Heart left ventricle (tissue), 16 donors: ENCODE measurements around the gene AFG3L2. TPM values are rescaled to one million over a fixed set of nuclear protein-coding genes. Genes with fewer than 3 reads are reported as not detected.

ENCODE experiments used
- ATAC-seq, 4 donors: fragments of 200-7000 bp; cut with Tn5 transposase; one replicate each; pipeline ENCODE4 v1.9.1; 2020 to 2022; ENCODE audit warnings: moderate library complexity in 4 of 4, mild to moderate bottlenecking in 3 of 4, moderate number of reproducible peaks in 1 of 4
- DNase-seq, 5 donors: peaks; one replicate each; pipeline ENCODE4 v3.0.0-alpha.2; 2020
- H3K27ac ChIP-seq, 12 donors: fragments of 200-600 bp; sonication (generic) in 4 of 12; one replicate each; pipeline versions ENCODE4 v1.5.0 to v1.8.0; 2016 to 2022; ENCODE audit warnings: mild to moderate bottlenecking in 2 of 12
- H3K27me3 ChIP-seq, 9 donors: fragments of 200-600 bp; sonication (generic) in 2 of 9; one replicate each; pipeline versions ENCODE4 v1.5.1 to v1.8.0; 2016 to 2022; ENCODE audit warnings: mild to moderate bottlenecking in 3 of 9
- H3K36me3 ChIP-seq, 9 donors: fragments of 200-600 bp; sonication (generic) in 2 of 9; one replicate each; pipeline versions ENCODE4 v1.5.0 to v1.8.0; 2018 to 2022; ENCODE audit warnings: mild to moderate bottlenecking in 2 of 9
- H3K4me1 ChIP-seq, 12 donors: fragments of 200-600 bp; sonication (generic) in 4 of 12; one replicate each; pipeline versions ENCODE4 v1.5.0 to v1.8.0; 2016 to 2022; ENCODE audit warnings: mild to moderate bottlenecking in 3 of 12
- H3K4me3 ChIP-seq, 12 donors: fragments of 200-600 bp; sonication (generic) in 4 of 12; one replicate each; pipeline versions ENCODE4 v1.5.0 to v1.8.0; 2017 to 2022; ENCODE audit warnings: mild to moderate bottlenecking in 9 of 12, moderate library complexity in 4 of 12
- H3K9me3 ChIP-seq, 12 donors: fragments of 200-600 bp; sonication (generic) in 4 of 12; one replicate each; pipeline versions ENCODE4 v1.5.0 to v1.8.0; 2016 to 2022; ENCODE audit warnings: mild to moderate bottlenecking in 1 of 12
- POLR2A ChIP-seq, 2 donors: fragments of 450-650 bp; IDR thresholded peaks; one replicate each; pipeline ENCODE4 v1.6.1; 2017; ENCODE audit warnings: antibody characterized with exemption in 2 of 2, mild to moderate bottlenecking in 2 of 2, moderate library complexity in 2 of 2
- WGBS, 4 donors: extraction: QIAGEN DNeasy Blood & Tissue Kit in 2 of 4; methylation state at CpG; one replicate each; pipeline versions ENCODE4 v1.1.5 to v1.1.7; 2013 to 2018; 5-methylcytosine and 5-hydroxymethylcytosine counted together
- intact Hi-C, 10 donors: fragments of 100-400 bp; cut with DNase I; formaldehyde crosslinking; loops; one replicate each; pipeline versions ENCODE4 v1.11.1 to v1.14.2; 2022
- polyA plus RNA-seq, 2 donors: library from polyadenylated mRNA; stranded (reverse); fragments of 200-250 nt; gene quantifications; one replicate each; pipeline ENCODE4 v1.2.3, GENCODE V29; 2013
- total RNA-seq, 9 donors: library from RNA; depleted of rRNA in 2 of 9; stranded (reverse); fragments of >200 nt in 2 of 9; fragmentation: NEBNext Ultra II Directional in 3 of 9; extraction: Animal tissue kit (Norgen Biotek cat#: 25700) in 3 of 9; gene quantifications; one replicate each; pipeline versions ENCODE4 v1.1.0 to v1.2.4, GENCODE V29; 2016 to 2023
- TF ChIP-seq, protein P1 (sequence below), 12 donors: fragments of 200-600 bp; sonication (generic) in 4 of 12; IDR thresholded peaks; one replicate each; pipeline versions ENCODE4 v1.5.0 to v1.8.0; 2018 to 2022; ENCODE audit warnings: antibody characterized with exemption in 12 of 12, mild to moderate bottlenecking in 5 of 12
- donor health status: ischemic (EF 13 %, LVEDD 7.1; RV severe dilation, severe dysfunction).
- donor health status: healthy with polysubstance abuse.
- donor health status: DM: no; HTN: yes; CAD: no.
- donor health status: DM: no; HTN: no; CAD: no.
- donor health status: ischemic (EF 25% LVEDD 6.9; RV normal size, moderate dysfunction).
- donor health status: ischemic (EF 25% LVEDD 5.7; RV mildly dilated, moderate dysfunction).
- donor health status: healthy.
- donor health status: DM: yes; HTN: yes; CAD: no.
- donor health status: ischemic (EF 35%, LVEDD 5.7; RV mildly dilated, moderate dysfunction).
- donor health status: nonischemic (EF 11% LVEDD 7.7; RV severe dilation, severe dysfunction).
- donor health status: DM: yes; HTN: yes; CAD: no.
- donor health status: PGD.
- donor health status: ischemic (EF 29% LVEDD 5.4; RV normal size, mild dysfunction).
- donor health status: nonischemic (EF 23%, LVEDD 6.1; RV moderate dilation, normal function).

AFG3L2 gene
- total and polyA plus RNA-seq, 11 donors: 59.9 to 174 (median 138) TPM

DNA sequence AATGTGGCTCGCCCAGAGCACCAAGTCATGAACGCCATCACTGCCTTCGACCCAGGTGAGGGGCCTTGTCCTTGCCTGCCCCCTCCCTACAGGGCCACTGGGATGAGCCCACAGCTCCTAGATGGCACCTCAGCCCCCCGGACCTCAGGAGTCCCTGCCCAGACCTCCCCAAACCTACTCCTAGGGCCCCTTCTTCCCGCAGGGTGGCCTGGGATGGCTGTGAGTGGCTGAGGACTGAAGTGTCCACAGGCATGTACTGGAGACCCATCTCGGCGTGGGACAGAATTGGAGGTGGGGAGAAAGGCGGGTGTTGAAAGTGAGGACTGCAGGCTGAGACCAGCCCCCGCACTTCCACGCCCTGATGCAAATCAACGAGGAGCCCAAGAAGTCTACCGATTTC lies 71.8 kb downstream of the AFG3L2 start:
- Histone ChIP-seq H3K36me3 (peaks cover 0 to 4% (median 0%) of the 10 kb centered on the region in 9 donors), H3K4me1 (peaks cover 0 to 32% (median 20%) of the 10 kb centered on the region in 12 donors), H3K27me3 (no peaks in the 10 kb centered on the region), H3K27ac (no peak overlapping the region), H3K9me3 (no peaks in the 10 kb centered on the region), H3K4me3 (no peak overlapping the region)
- ATAC-seq (no peak), DNase-seq (no peak)
- intact Hi-C loops: loop anchor here in 2 of 10 donors (5.0 to 10.0 kb wide), 2 partner anchors 72 to 350 kb away; partner anchors contain the start of genes AFG3L2 (in 1 of the 2) and SPIRE1 (in 1 of the 2)
- 90 to 96% (median 93%) methylated on average over 11 to 12 of the region's 12 CpGs for WGBS, 4 donors
- TF ChIP-seq, protein P1, sequence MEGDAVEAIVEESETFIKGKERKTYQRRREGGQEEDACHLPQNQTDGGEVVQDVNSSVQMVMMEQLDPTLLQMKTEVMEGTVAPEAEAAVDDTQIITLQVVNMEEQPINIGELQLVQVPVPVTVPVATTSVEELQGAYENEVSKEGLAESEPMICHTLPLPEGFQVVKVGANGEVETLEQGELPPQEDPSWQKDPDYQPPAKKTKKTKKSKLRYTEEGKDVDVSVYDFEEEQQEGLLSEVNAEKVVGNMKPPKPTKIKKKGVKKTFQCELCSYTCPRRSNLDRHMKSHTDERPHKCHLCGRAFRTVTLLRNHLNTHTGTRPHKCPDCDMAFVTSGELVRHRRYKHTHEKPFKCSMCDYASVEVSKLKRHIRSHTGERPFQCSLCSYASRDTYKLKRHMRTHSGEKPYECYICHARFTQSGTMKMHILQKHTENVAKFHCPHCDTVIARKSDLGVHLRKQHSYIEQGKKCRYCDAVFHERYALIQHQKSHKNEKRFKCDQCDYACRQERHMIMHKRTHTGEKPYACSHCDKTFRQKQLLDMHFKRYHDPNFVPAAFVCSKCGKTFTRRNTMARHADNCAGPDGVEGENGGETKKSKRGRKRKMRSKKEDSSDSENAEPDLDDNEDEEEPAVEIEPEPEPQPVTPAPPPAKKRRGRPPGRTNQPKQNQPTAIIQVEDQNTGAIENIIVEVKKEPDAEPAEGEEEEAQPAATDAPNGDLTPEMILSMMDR (IDR thresholded peaks at IDR 0.05): no peak
- TF ChIP-seq POLR2A (IDR thresholded peaks at IDR 0.05): no peak

DNA sequence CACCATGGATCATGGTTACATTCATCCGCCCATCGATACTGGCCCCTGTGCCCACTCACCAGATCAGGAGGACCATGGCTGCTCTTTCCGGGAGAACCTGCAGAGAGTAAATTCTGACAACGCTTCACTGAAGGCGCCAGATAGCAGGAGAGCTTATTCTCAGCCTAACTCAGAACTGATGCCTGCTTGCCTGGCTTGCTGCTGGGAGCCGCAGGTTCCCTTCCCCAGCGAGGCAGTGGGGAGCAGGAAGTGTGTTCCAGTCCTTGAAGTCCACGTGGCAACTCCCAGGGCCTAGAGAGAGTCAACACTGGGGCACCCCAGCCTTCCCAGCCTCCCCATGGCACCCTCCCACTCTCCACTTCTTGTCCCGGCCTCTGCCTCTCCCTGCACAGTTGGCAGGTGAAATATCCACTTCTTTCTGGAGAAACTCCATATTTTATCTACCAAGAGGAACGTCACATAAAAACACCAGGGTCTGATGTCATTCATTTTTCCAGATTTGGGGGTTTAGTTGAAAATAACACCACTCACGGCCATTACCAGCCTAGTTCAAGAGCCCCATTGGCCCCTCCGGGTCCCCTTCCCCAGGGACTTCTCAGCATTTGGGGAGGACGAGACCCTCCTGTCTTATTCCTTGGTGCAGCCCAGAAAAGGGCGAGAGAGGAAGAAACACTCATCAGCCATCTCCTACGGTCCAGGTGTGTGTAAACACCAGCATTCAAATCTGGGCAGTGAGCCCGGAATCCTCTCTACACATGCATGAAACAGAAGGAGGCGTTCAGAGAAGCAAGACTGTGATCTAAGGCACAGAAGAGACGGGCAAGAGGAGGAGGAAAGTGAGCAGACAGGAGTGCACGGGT lies 72.4 kb downstream of the AFG3L2 start:
- DNase-seq (no peak), ATAC-seq (no peak)
- Histone ChIP-seq H3K4me1 (peaks cover 0 to 26% (median 13%) of the 10 kb centered on the region in 12 donors), H3K36me3 (peaks cover 0 to 1% (median 0%) of the 10 kb centered on the region in 9 donors), H3K9me3 (no peaks in the 10 kb centered on the region), H3K4me3 (no peak overlapping the region), H3K27me3 (no peaks in the 10 kb centered on the region), H3K27ac (no peak overlapping the region)
- intact Hi-C loops: loop anchor here in 2 of 10 donors (5.0 to 10.0 kb wide), 2 partner anchors 73 to 350 kb away; partner anchors contain the start of genes AFG3L2 (in 1 of the 2) and SPIRE1 (in 1 of the 2)
- 80 to 88% (median 84%) methylated on average over 18 to 19 of the region's 19 CpGs for WGBS, 4 donors
- TF ChIP-seq, protein P1 (IDR thresholded peaks at IDR 0.05): no peak
- no peak for TF ChIP-seq POLR2A (IDR thresholded peaks at IDR 0.05)

DNA sequence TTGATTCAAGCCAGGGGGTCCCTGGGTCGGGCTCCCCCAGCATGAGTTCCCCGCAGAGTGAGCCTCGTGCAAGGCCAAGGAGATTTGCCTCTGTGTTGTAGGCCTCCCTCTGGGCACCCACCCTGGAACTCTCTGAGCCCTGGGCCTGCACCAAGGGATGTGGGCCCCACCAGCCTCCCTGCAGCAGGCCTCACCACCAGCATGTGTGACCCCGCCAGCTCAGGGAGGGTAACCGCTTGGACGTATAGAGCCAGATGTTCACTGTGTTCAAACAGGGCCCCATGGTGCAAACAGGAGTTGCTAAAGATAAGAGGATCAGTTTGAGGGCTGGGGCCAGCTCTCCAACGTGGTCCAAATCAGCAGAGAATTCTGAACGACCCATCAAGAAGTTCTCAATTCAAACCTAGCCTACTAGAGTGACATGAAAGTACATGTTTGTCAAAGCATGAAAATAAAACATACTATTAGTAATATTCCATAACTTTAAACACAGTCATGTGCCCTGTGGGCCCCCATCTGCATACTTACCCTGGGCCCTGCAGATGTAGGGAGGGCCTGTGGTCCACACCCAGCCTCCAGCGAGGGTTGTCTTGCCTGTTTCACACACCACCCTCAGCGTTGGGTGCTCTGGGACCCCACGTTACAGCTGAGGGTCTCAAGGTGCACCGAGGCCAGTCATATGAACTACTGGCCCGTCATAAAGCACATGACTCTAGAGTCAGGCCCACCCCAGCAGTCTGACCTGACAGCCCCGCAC lies 74.5 kb downstream of the AFG3L2 start:
- ATAC-seq (no peak), DNase-seq (no peak)
- Histone ChIP-seq H3K9me3 (peaks cover 0 to 4% (median 0%) of the 10 kb centered on the region in 12 donors), H3K36me3 (no peaks in the 10 kb centered on the region), H3K4me3 (no peak overlapping the region), H3K4me1 (peaks cover 0 to 12% (median 8%) of the 10 kb centered on the region in 12 donors), H3K27me3 (no peaks in the 10 kb centered on the region), H3K27ac (no peak overlapping the region)
- WGBS, 4 donors: 85 to 91% (median 89%) methylated on average over 11 to 14 of the region's 14 CpGs
- intact Hi-C loops: loop anchor here in 1 of 10 donors (10.0 kb wide), 1 partner anchor 352 kb away; the partner anchor contains the start of gene SPIRE1
- no peak for TF ChIP-seq POLR2A (IDR thresholded peaks at IDR 0.05)
- TF ChIP-seq, protein P1 (IDR thresholded peaks at IDR 0.05): no peak
